Smooth muscle cell (in vitro differentiated cells): ENCODE results near the gene BICD2. TPM values are rescaled to one million over a fixed set of nuclear protein-coding genes. Genes with fewer than 3 reads are reported as not detected.
A peak's percentile ranks its signal among the peaks of the same experiment; 100 is the strongest.

Experiments
- DNase-seq: peaks from one replicate; lab custom pipeline; 2025; ENCODE audit not compliant: unreplicated experiment; lab: John Stamatoyannopoulos, UW
- H2AFZ ChIP-seq: fragments of 200-600 bp; sonication (generic); 2 replicates; pipeline ENCODE4 v1.6.0; 2016; ENCODE audit warnings: antibody characterized with exemption, low read depth, mild to moderate bottlenecking
- H3F3A ChIP-seq: fragments of 200-600 bp; sonication (generic); 2 replicates; pipeline ENCODE4 v1.6.0; 2017; ENCODE audit warnings: antibody characterized with exemption, low read depth
- H3K27ac ChIP-seq: fragments of 200-600 bp; sonication (generic); 2 replicates; pipeline ENCODE4 v1.5.1; 2016; ENCODE audit warnings: low read depth, mild to moderate bottlenecking
- H3K27me3 ChIP-seq: fragments of 200-600 bp; sonication (generic); 2 replicates; pipeline ENCODE4 v1.6.1; 2016; ENCODE audit warnings: low read depth, mild to moderate bottlenecking
- H3K36me3 ChIP-seq: fragments of 200-600 bp; sonication (generic); 2 replicates; pipeline ENCODE4 v1.5.1; 2016; ENCODE audit warnings: low read depth
- H3K4me1 ChIP-seq: fragments of 200-600 bp; sonication (generic); 2 replicates; pipeline ENCODE4 v1.5.1; 2016; ENCODE audit warnings: low read depth
- H3K4me2 ChIP-seq: fragments of 200-600 bp; sonication (generic); 2 replicates; pipeline ENCODE4 v1.6.0; 2016; ENCODE audit warnings: mild to moderate bottlenecking
- H3K4me3 ChIP-seq: fragments of 200-600 bp; sonication (generic); 2 replicates; pipeline ENCODE4 v1.5.1; 2016; ENCODE audit warnings: mild to moderate bottlenecking
- H3K79me2 ChIP-seq: fragments of 200-600 bp; sonication (generic); 2 replicates; pipeline ENCODE4 v1.6.0; 2016; ENCODE audit warnings: low read depth, mild to moderate bottlenecking
- H3K9ac ChIP-seq: fragments of 200-600 bp; sonication (generic); 2 replicates; pipeline ENCODE4 v1.6.0; 2016; ENCODE audit warnings: low read depth
- H3K9me3 ChIP-seq: fragments of 200-600 bp; sonication (generic); replicated peaks from 2 replicates; pipeline ENCODE4 v1.5.1; 2016; ENCODE audit warnings: low read depth
- H4K20me1 ChIP-seq: fragments of 200-600 bp; sonication (generic); 2 replicates; pipeline ENCODE4 v1.6.0; 2016; ENCODE audit warnings: low read depth
- CTCF ChIP-seq: fragments of 200-600 bp; sonication (generic); IDR thresholded peaks from 2 replicates; pipeline ENCODE4 v1.5.1; 2017; ENCODE audit warnings: borderline replicate concordance, mild to moderate bottlenecking, antibody characterized with exemption; ENCODE audit not compliant: insufficient read depth, poor library complexity, severe bottlenecking
- WGBS: methylation state at CpG from one replicate; pipeline ENCODE4 v1.1.7; 2016; ENCODE audit warnings: low lambda C conversion rate; 5-methylcytosine and 5-hydroxymethylcytosine counted together
- polyA plus RNA-seq: library from polyadenylated mRNA; unstranded; fragments of >200 nt; fragmentation: Nextera tagmentation; extraction: Ambion mirVana; gene quantifications from 2 replicates; pipeline ENCODE4 v1.2.1, GENCODE V29; 2016
- total RNA-seq: library from RNA; depleted of rRNA; stranded (reverse); fragments of >200 nt; gene quantifications from 2 replicates; pipeline ENCODE4 v1.2.3, GENCODE V29; 2014

The BICD2 gene
- total and polyA plus RNA-seq, 2 experiments from 2014 or later, result 28.1 to 29.1 TPM

GRCh38 chr9:92781899-92782298, 17.3 kb upstream of the BICD2 start:
- no peak overlapping the region for H3K4me3 ChIP-seq
- H3F3A ChIP-seq, result no peaks in the 10 kb centered on the region
- H3K4me1 ChIP-seq, result no peaks in the 10 kb centered on the region
- no peaks in the 10 kb centered on the region for H3K36me3 ChIP-seq
- no peak overlapping the region for H3K9ac ChIP-seq
- no peak overlapping the region for H3K4me2 ChIP-seq
- H2AFZ ChIP-seq, result no peak overlapping the region
- no peak for DNase-seq
- H3K27ac ChIP-seq, result peak overlapping the region; percentile 49
- H3K79me2 ChIP-seq, result no peaks in the 10 kb centered on the region
- no peaks in the 10 kb centered on the region for H3K9me3 ChIP-seq
- no peak for TF ChIP-seq CTCF
- no peaks in the 10 kb centered on the region for H4K20me1 ChIP-seq
- WGBS, result 91% methylated on average over 2 of the region's 2 CpGs
- no peaks in the 10 kb centered on the region for H3K27me3 ChIP-seq

GRCh38 chr9:92780206-92780605, 15.6 kb upstream of the BICD2 start:
- Histone ChIP-seq H3K9me3 (no peaks in the 10 kb centered on the region), H3K27ac (no peak overlapping the region), H3K4me1 (no peaks in the 10 kb centered on the region), H3K9ac (no peak overlapping the region), H3K27me3 (no peaks in the 10 kb centered on the region), H3K4me2 (no peak overlapping the region), H3K36me3 (no peaks in the 10 kb centered on the region), H4K20me1 (no peaks in the 10 kb centered on the region), H2AFZ (no peak overlapping the region), H3K79me2 (no peaks in the 10 kb centered on the region), H3F3A (no peaks in the 10 kb centered on the region), H3K4me3 (no peak overlapping the region)
- no peak for TF ChIP-seq CTCF
- DNase-seq, result no peak

- H2AFZ ChIP-seq, result no peak overlapping the region
- H3K27me3 ChIP-seq, result no peaks in the 10 kb centered on the region
- no peak overlapping the region for H3K9ac ChIP-seq
- H3K36me3 ChIP-seq, result no peaks in the 10 kb centered on the region
- H3K9me3 ChIP-seq, result no peaks in the 10 kb centered on the region
- TF ChIP-seq CTCF, result no peak
- H3K4me2 ChIP-seq, result no peak overlapping the region
- H3K4me3 ChIP-seq, result no peak overlapping the region
- no peaks in the 10 kb centered on the region for H3K79me2 ChIP-seq
- WGBS, result 94% methylated on average over 5 of the region's 5 CpGs
- H3K27ac ChIP-seq, result no peak overlapping the region
- no peaks in the 10 kb centered on the region for H3F3A ChIP-seq
- no peaks in the 10 kb centered on the region for H4K20me1 ChIP-seq
- DNase-seq, result no peak
- no peaks in the 10 kb centered on the region for H3K4me1 ChIP-seq
Measured at GRCh38 chr9:92775466-92775865, 10.8 kb upstream of the BICD2 start.

GRCh38 chr9:92774274-92774673, 9.6 kb upstream of the BICD2 start:
- H3F3A ChIP-seq, result no peaks in the 10 kb centered on the region
- H3K9ac ChIP-seq, result peak overlapping the region; percentile 70
- H3K27ac ChIP-seq, result peak overlapping the region; percentile 89
- TF ChIP-seq CTCF, result no peak
- WGBS, result 11% methylated on average over 1 of the region's 1 CpG
- no peaks in the 10 kb centered on the region for H4K20me1 ChIP-seq
- H3K9me3 ChIP-seq, result no peaks in the 10 kb centered on the region
- no peak overlapping the region for H3K4me2 ChIP-seq
- H3K27me3 ChIP-seq, result no peaks in the 10 kb centered on the region
- H2AFZ ChIP-seq, result peak overlapping the region; percentile 25
- no peaks in the 10 kb centered on the region for H3K79me2 ChIP-seq
- H3K4me1 ChIP-seq, result no peaks in the 10 kb centered on the region
- no peak overlapping the region for H3K4me3 ChIP-seq
- no peak for DNase-seq
- no peaks in the 10 kb centered on the region for H3K36me3 ChIP-seq
